HG03175 (cell line): ENCODE data around the gene ASTN2.
A peak's percentile ranks its signal among the peaks of the same experiment; 100 is the strongest.

Experiments
- ATAC-seq: cut with Tn5 transposase; IDR thresholded peaks from one replicate; pipeline ENCODE4 v1.9.1; 2021; ENCODE audit warnings: mild to moderate bottlenecking, moderate library complexity; ENCODE audit not compliant: unreplicated experiment

The ASTN2 gene

DNA sequence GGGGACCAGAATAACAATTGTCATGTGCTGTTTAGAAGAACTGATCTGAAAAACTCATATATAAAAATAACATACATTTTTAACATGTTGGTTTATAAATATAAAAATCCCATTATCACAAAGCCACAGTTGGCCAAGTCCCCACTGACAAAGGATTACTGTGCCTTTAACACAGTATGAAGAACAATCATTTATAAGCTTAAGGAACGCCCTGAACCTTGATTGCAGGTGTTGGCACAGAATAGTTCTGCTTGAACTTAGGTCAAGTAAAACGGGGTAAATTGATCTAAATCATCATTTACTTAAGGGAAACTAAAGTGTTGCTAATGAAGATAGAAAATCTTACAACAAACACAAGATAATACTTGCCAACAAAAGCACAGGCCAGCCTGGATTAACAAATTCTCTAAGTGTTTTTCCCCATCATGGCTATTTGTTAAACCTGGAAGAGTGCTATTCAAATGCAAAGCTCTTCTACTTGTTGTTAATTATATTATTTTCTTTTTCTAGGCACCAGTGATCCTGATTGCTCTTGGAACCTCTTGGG is 46.1 kb downstream of the ASTN2 start:
- no peak for ATAC-seq

- no peak for ATAC-seq
These were observed 49.4 kb downstream of the ASTN2 start for GRCh38 chr9:117365438-117365837.

DNA sequence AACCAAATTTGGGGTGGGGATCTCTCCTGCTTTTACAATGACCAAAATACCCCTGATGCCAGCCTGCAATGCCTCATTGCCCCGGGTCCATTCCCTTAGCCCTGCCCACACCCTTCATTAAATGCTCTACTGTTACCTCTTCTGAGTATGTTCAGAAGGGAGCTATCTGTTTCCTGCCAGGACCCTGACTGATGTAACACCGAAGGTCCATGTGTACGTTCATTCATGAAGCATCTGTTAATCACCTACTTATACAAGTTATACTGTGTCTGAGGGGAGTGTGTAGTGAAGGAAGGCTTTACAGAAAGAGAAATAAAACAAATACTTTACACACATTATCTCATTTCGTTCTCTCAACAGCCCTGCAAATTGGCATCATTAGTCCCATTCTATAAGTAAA is 51.9 kb downstream of the ASTN2 start:
- no peak for ATAC-seq

- ATAC-seq: no peak
These were observed 54.9 kb downstream of the ASTN2 start for GRCh38 chr9:117359910-117360309.

- ATAC-seq: no peak
These were observed 59.3 kb downstream of the ASTN2 start for GRCh38 chr9:117355542-117355941.

DNA sequence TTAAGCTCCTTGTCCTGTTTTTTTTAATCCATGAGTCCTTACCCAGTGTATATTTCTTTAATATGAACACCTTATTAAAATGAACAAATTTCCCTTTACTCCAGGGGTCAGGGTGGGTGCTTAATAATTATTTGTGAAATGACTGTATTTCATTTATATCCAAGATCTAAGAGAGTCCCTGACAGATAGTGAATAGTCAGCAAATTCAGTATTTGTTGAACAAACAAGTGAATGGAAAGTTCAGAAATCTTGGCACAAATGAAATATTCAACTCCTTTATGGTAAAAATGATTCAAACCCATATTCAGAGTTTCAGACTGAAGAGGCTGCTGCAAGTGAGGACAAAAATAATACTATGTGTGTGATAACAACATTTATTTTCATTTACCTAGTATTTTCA is 59.9 kb downstream of the ASTN2 start:
- ATAC-seq: no peak

- no peak for ATAC-seq
These were observed 60.5 kb downstream of the ASTN2 start for GRCh38 chr9:117354244-117354847.

DNA sequence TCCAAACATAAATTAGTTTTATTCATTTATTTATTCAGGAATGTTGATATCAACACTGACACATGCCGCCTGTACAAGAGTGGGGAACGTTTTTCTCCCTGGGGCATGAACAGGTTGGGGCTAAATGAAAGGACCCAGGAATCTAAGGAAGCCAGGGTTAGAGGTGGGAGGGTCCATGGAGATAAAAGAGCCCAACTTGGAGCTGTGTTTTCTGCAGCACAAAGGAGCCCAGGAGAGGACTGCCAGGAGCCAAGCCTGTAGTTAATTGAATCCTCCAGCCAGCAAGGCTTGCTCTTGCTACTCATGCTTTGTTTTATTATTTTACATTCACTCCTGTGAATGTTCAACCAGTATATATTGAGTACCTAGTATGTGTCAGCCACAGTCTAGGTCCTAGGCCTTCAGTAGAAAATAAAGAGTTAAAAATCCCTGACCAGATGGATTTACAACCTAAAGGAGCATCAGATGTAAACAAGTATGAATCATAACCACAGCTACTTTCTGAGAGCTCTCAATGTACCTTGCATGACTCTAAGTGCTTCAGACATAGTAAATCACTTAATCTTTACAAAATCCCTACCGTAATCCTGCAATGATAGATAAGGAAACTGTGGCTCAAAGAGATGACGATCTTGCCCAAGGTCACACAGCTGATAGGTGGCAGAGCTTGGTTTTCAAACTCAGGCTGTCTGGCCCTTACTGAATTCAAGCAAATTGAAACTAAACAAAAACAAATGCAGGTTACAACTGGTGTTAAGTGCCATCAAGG is 69.8 kb downstream of the ASTN2 start:
- no peak for ATAC-seq

GRCh38 chr9:117343427-117343826 is 71.4 kb downstream of the ASTN2 start:
- ATAC-seq: no peak

- no peak for ATAC-seq
These were observed 73.7 kb downstream of the ASTN2 start for GRCh38 chr9:117341151-117341550.

- ATAC-seq: no peak
These were observed 74.4 kb downstream of the ASTN2 start for GRCh38 chr9:117340422-117340821.

DNA sequence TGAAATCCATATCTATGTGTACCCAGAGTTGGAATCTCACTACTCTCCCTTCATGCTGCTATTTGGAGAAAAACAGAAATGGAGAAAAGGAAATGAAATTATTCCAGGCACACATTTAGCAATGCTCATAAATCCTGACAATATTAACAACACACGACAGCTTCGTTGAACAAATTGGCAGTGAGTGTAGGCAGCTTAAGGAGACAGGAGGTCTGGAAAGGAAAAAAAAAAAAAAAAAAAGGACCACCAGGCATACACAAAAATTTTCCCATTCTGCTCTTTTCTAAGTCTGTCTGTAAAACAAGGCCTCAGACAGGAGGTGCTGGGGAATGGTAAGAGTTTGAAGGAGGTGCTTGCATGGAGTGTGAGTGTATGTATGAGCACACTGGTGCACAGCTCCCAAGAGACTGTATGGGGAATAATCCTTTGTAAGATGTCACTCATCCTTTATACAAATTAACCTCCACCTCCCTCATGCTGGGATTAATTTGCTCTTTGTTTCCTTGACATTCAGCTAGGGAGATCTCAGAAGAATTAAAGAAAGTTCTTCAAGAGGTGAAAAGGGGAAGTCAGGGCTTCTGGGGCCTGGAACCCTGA is 78.9 kb downstream of the ASTN2 start:
- ATAC-seq: no peak

DNA sequence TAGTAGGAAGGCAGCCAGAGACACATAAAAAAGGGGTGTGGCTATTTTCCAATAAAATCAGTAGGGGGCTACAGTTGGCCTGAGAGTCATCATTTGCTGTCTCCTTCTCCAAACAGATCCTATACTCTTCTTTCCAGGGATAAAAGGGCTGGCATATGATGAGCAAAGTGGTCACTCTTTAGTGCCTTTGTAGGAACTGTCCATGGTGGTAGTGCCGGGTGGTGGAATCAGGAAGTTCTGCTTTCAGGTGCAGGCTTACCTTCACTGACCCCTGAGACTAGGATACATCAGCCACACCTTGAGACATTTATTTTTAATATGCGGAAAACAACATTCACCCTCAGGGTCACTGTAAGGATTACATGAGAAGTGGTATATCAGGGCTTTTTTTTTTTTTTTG is 80.8 kb downstream of the ASTN2 start:
- no peak for ATAC-seq

DNA sequence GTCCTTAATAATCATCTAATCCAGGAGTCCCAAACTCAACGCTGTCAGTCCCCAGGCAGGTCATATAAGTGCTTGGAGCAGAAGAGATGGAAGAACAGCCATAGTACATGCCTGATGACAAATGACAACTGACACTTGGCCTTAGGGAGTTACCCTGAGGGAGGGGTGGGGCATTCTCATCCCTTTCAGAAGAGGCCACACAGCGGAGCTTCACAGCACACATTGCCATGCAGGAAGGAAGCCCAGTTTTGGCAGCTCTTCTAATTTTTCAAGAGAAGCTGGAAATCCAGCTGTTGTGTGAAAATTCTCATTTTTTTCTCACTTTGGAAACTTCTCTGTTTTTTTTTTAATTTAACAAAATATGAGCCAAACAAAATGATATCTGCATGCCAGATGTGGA is 89.0 kb downstream of the ASTN2 start:
- ATAC-seq: no peak

GRCh38 chr9:117325110-117325731 is 89.6 kb downstream of the ASTN2 start:
- ATAC-seq: no peak

DNA sequence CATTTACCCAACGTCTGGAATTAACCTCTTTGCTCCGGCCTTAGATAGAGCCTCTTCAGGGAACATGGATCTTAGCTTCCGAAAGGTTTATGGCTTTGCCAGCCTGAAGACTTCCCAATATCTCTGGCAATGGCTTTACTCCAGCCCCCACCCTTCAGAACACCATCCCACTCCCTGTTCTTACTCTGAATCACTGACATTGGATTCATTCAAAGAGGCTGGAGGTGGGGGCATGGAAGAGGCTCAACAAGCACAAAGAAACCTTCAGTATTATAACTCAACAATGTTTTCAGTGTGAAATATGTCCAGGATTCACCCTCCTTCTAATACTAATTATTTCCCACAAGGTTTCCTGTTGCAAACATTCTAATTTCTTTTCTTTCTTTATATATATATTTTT is 91.5 kb downstream of the ASTN2 start:
- ATAC-seq: no peak

DNA sequence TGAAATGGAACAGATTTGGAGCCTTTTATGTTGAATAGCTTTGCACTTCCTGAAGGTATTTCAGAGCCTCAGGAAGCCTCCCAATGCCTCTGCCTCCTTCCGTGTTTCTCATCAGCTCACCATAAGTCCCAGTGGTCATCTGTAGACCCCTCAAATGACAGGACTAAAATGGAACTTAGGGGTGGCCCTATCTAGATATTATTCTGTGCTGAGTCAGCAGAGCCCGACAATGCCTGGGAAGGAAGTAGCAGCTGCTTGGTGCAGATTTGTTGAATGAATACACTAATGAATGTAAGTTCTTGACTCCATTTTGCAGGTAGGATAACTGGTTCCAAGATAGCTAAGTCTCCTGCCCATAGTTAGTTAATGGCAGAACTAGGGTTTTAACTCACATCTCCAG is 97.7 kb downstream of the ASTN2 start:
- ATAC-seq: no peak

- ATAC-seq: no peak
These were observed 99.6 kb downstream of the ASTN2 start for GRCh38 chr9:117315236-117315635.

- ATAC-seq: no peak
These were observed 100.9 kb downstream of the ASTN2 start for GRCh38 chr9:117313989-117314388.

GRCh38 chr9:117307701-117308100 is 107.2 kb downstream of the ASTN2 start:
- no peak for ATAC-seq

- ATAC-seq: no peak
These were observed 108.8 kb downstream of the ASTN2 start for GRCh38 chr9:117306032-117306431.

- peak; percentile 62 for ATAC-seq
These were observed 109.4 kb downstream of the ASTN2 start for GRCh38 chr9:117305454-117305853.
